Lower lobe of right lung (tissue), 2 donors: ENCODE data around the gene FSIP1. TPM values are rescaled to one million over a fixed set of nuclear protein-coding genes. Genes with fewer than 3 reads are reported as not detected.

Experiments used
- ATAC-seq, 2 donors: fragments of 200-7000 bp; cut with Tn5 transposase; one replicate each; pipeline ENCODE4 v1.9.1; 2020 to 2022; ENCODE audit warnings: mild to moderate bottlenecking in 2 of 2, moderate library complexity in 2 of 2
- DNase-seq: peaks from one replicate; pipeline ENCODE4 v3.0.0-alpha.2; 2020
- H3K27ac ChIP-seq: fragments of 200-600 bp; one replicate; pipeline ENCODE4 v1.8.0; 2022
- H3K27me3 ChIP-seq: fragments of 200-600 bp; one replicate; pipeline ENCODE4 v1.8.0; 2022; ENCODE audit warnings: low read depth
- H3K36me3 ChIP-seq: fragments of 200-600 bp; one replicate; pipeline ENCODE4 v1.8.0; 2022; ENCODE audit warnings: mild to moderate bottlenecking
- H3K4me1 ChIP-seq: fragments of 200-600 bp; one replicate; pipeline ENCODE4 v1.8.0; 2022
- H3K4me3 ChIP-seq: fragments of 200-600 bp; one replicate; pipeline ENCODE4 v1.8.0; 2022; ENCODE audit warnings: mild to moderate bottlenecking
- H3K9me3 ChIP-seq: fragments of 200-600 bp; one replicate; pipeline ENCODE4 v1.8.0; 2022
- intact Hi-C: fragments of 100-400 bp; cut with DNase I; formaldehyde crosslinking; loops from one replicate; pipeline ENCODE4 v1.11.0; 2022
- total RNA-seq: library from RNA; stranded (reverse); fragmentation: NEBNext Ultra II Directional; extraction: Animal tissue kit (Norgen Biotek cat#: 25700); gene quantifications from one replicate; pipeline ENCODE4 v1.2.1, GENCODE V29; 2021
- TF ChIP-seq, protein P1 (sequence below): fragments of 200-600 bp; IDR thresholded peaks from one replicate; pipeline ENCODE4 v1.8.0; 2022; ENCODE audit warnings: antibody characterized with exemption, mild to moderate bottlenecking
- donor health status: DM: no; HTN: yes; CAD: no; lungs with severe emphysema.

FSIP1 gene
- total RNA-seq, 1 donor from 2014 or later = 2.0 TPM

DNA sequence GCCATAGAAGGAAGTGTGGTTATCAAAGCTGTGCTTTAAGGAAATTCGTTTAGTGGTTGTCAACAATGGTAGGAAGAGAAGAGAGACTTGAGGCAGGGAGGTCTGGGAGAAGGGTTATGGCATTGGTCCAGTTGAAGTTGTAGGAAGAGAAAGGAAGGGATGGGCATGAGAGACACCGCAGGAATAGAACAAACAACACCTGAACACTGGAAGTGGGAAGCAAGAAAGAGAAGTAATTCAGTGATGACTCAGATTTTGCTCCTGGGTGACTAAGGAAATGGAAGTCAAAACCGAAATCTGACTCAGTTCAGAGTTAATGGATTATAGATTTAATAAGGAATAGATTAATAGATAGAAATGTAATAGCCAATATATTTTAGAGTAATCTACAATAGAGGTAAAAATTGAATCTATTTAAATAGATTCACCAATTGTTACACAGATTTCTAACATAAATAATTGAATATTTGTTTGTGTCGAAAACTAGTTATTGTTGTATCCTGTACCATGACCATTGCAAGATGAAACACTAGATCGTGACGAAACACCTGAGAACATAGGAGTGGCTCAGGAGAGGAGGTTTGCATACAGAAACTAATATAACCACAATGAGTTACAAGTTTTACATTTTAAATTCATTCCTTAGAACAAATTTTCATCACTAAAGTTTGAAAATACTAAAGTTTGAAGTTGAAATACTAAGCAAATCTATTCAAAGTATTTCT is 165.7 kb downstream of the FSIP1 start:
- Histone ChIP-seq H3K36me3 (no peaks in the 10 kb centered on the region), H3K27me3 (no peaks in the 10 kb centered on the region), H3K27ac (no peak overlapping the region), H3K4me3 (no peak overlapping the region), H3K9me3 (no peaks in the 10 kb centered on the region), H3K4me1 (no peaks in the 10 kb centered on the region)
- ATAC-seq = no peak
- intact Hi-C loops = no loop called here
- DNase-seq = no peak
- TF ChIP-seq, protein P1, sequence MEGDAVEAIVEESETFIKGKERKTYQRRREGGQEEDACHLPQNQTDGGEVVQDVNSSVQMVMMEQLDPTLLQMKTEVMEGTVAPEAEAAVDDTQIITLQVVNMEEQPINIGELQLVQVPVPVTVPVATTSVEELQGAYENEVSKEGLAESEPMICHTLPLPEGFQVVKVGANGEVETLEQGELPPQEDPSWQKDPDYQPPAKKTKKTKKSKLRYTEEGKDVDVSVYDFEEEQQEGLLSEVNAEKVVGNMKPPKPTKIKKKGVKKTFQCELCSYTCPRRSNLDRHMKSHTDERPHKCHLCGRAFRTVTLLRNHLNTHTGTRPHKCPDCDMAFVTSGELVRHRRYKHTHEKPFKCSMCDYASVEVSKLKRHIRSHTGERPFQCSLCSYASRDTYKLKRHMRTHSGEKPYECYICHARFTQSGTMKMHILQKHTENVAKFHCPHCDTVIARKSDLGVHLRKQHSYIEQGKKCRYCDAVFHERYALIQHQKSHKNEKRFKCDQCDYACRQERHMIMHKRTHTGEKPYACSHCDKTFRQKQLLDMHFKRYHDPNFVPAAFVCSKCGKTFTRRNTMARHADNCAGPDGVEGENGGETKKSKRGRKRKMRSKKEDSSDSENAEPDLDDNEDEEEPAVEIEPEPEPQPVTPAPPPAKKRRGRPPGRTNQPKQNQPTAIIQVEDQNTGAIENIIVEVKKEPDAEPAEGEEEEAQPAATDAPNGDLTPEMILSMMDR = no peak

GRCh38 chr15:39613861-39614260 is 168.8 kb downstream of the FSIP1 start:
- Histone ChIP-seq H3K27ac (no peak overlapping the region), H3K27me3 (no peaks in the 10 kb centered on the region), H3K4me1 (no peaks in the 10 kb centered on the region), H3K4me3 (no peak overlapping the region), H3K36me3 (no peaks in the 10 kb centered on the region), H3K9me3 (peaks cover 22% of the 10 kb centered on the region)
- DNase-seq (no peak), ATAC-seq (no peak)
- intact Hi-C loops = no loop called here
- TF ChIP-seq, protein P1 = no peak

GRCh38 chr15:39613271-39613670 is 169.4 kb downstream of the FSIP1 start:
- intact Hi-C loops = no loop called here
- TF ChIP-seq, protein P1 = no peak

DNA sequence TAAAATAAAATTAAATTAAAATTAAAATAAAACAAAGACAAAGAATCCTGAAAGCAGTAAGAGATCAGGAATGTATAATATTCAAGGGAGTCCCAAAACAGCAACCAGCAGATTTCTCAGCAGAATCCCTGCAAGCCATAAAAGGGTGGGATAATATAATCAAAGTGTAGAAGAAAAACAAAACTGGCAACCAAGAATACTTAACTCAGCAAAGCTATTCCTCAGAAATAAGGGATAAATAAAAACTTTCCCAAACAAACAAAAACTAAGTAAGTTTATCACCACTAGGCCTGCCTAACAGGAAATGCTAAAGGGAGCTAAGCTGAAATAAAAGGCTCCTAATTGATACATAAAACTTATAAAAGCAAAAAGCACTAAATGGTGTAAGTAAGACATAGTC is 172.0 kb downstream of the FSIP1 start:
- H3K27ac ChIP-seq = no peak overlapping the region
- TF ChIP-seq, protein P1 = no peak
- ATAC-seq = no peak
- intact Hi-C loops = no loop called here
- no peaks in the 10 kb centered on the region for H3K27me3 ChIP-seq
- peaks cover 22% of the 10 kb centered on the region for H3K9me3 ChIP-seq
- no peak overlapping the region for H3K4me3 ChIP-seq
- H3K4me1 ChIP-seq = no peaks in the 10 kb centered on the region
- no peak for DNase-seq
- H3K36me3 ChIP-seq = no peaks in the 10 kb centered on the region

More at GRCh38 chr15:39613271-39613670, 169.4 kb downstream of the FSIP1 start:
- H3K27ac ChIP-seq = no peak overlapping the region
- H3K4me1 ChIP-seq = no peaks in the 10 kb centered on the region
- no peak for ATAC-seq
- H3K27me3 ChIP-seq = no peaks in the 10 kb centered on the region
- no peak overlapping the region for H3K4me3 ChIP-seq
- H3K36me3 ChIP-seq = no peaks in the 10 kb centered on the region
- DNase-seq = no peak
- peaks cover 22% of the 10 kb centered on the region for H3K9me3 ChIP-seq

- Histone ChIP-seq H3K4me3 (no peak overlapping the region), H3K9me3 (peaks cover 22% of the 10 kb centered on the region), H3K27me3 (no peaks in the 10 kb centered on the region), H3K36me3 (no peaks in the 10 kb centered on the region), H3K27ac (no peak overlapping the region), H3K4me1 (no peaks in the 10 kb centered on the region)
- DNase-seq = no peak
- intact Hi-C loops = no loop called here
- no peak for ATAC-seq
- TF ChIP-seq, protein P1 = no peak
These were observed 173.3 kb downstream of the FSIP1 start for GRCh38 chr15:39609166-39609916.
